Measurements from ENCODE around the gene SPTBN4. TPM values are rescaled to one million over a fixed set of nuclear protein-coding genes. Genes with fewer than 3 reads are reported as not detected.

Gene SPTBN4
- total RNA-seq, 1 donor from 2014 or later = 161 TPM

DNA sequence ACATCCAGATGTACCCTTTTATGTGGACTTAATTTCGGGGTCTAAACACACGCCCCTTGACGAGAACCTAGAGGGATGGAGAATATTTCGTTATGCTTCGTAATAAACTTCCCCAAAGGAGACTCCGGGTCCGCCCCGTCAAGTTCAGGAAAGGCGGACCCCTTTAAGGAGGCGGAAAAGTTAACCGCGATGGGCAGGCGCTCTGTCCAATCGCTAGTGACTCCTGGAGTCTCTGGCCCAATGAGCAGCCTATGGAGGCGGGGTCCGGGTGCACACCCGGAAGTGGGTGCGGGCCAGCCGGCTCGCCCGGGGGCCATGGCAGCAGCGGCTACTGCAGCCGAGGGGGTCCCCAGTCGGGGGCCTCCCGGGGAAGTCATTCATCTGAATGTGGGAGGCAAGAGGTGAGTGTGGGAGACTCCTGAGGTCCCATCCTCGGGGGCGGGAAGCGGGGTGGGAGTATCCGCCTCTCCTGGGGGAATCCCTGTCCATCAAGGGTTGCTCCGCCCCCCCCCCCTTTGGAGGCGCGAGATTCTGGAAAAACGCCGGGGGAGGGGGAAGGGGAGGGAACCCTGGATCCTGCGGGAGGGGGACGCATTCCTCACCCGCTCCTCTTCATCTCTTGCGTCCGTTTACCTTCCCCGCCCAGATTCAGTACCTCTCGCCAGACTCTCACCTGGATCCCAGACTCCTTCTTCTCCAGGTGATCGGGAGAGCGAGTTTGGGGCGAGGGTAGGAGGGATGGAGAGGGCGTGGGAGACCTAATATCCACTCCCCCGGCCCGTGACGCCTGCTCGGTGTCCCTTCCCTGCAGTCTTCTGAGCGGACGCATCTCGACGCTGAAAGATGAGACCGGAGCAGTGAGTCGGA lies 110.0 kb downstream of the SPTBN4 start, which contains the start of gene SHKBP1:
Gene SHKBP1 (plus strand): TSS at position 289 of the 867 bp plus-strand sequence. CDS start 27 bp downstream, at position 316.
- peak within 1 kb of the TSS; percentile 62 for H3K27ac Mint-ChIP-seq (ENCODE audit: unreplicated experiment)
- peaks cover 12% of the 10 kb centered on the region for H3K27me3 Mint-ChIP-seq (ENCODE audit: unreplicated experiment)
- H3K4me3 Mint-ChIP-seq (ENCODE audit: unreplicated experiment) = peak within 1 kb of the TSS; percentile 91
- H3K4me1 Mint-ChIP-seq (ENCODE audit: low read depth, unreplicated experiment) = peaks cover 4% of the 10 kb centered on the region
- peak; percentile 94 for DNase-seq
- H3K9me3 Mint-ChIP-seq (ENCODE audit: unreplicated experiment) = peaks cover 4% of the 10 kb centered on the region
- H3K36me3 Mint-ChIP-seq (ENCODE audit: unreplicated experiment) = peaks cover 9% of the 10 kb centered on the region
- TF ChIP-seq, protein P1, sequence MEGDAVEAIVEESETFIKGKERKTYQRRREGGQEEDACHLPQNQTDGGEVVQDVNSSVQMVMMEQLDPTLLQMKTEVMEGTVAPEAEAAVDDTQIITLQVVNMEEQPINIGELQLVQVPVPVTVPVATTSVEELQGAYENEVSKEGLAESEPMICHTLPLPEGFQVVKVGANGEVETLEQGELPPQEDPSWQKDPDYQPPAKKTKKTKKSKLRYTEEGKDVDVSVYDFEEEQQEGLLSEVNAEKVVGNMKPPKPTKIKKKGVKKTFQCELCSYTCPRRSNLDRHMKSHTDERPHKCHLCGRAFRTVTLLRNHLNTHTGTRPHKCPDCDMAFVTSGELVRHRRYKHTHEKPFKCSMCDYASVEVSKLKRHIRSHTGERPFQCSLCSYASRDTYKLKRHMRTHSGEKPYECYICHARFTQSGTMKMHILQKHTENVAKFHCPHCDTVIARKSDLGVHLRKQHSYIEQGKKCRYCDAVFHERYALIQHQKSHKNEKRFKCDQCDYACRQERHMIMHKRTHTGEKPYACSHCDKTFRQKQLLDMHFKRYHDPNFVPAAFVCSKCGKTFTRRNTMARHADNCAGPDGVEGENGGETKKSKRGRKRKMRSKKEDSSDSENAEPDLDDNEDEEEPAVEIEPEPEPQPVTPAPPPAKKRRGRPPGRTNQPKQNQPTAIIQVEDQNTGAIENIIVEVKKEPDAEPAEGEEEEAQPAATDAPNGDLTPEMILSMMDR (IDR thresholded peaks at IDR 0.05; ENCODE audit: partially characterized antibody, unreplicated experiment) = no peak

DNA sequence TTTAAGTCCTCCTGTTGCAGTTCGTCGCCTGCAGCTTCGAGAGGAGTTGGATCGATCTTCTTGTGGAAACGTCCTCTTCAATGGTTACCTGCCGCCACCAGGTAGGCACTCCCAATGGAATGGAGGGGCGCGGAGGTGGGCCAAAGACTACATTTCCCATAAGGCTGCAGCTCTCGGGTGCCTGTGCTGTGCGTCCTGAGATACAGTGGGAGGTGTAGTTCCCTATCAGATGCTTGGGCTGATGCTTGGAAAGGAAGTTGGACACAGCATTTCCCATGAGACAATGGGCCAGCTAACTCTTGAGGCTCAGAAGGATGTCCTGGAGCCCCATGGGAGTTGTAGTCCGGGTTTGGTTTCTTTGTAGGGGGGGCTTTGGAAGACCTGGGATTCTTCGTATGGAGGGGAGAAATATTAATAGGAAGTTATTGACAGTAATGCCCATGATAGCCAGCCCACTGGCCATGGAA lies 111.7 kb downstream of the SPTBN4 start:
- Mint-ChIP-seq H3K4me3 (ENCODE audit: unreplicated experiment) (peak overlapping the region; percentile 91), H3K27ac (ENCODE audit: unreplicated experiment) (no peak overlapping the region), H3K36me3 (ENCODE audit: unreplicated experiment) (peaks cover 5% of the 10 kb centered on the region), H3K27me3 (ENCODE audit: unreplicated experiment) (peaks cover 8% of the 10 kb centered on the region), H3K4me1 (ENCODE audit: low read depth, unreplicated experiment) (peaks cover 4% of the 10 kb centered on the region), H3K9me3 (ENCODE audit: unreplicated experiment) (peaks cover 4% of the 10 kb centered on the region)
- DNase-seq = no peak
- TF ChIP-seq, protein P1 (IDR thresholded peaks at IDR 0.05; ENCODE audit: partially characterized antibody, unreplicated experiment) = no peak

DNA sequence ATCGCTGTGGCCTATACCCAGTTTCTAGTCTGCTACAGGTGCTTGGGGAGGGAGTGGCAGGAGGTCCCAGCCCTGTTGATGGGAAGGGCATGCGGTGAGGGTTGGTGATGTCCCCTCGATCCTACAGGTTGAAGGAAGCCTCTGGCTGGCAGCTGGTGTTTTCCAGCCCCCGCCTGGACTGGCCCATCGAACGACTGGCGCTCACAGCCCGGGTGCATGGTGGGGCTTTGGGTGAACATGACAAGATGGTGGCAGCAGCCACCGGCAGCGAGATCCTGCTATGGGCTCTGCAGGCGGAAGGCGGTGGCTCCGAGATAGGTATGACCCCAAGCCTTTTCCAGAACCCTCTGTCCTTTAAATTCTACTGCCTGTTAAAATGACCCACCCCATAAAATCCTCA lies 113.8 kb downstream of the SPTBN4 start:
- H3K27ac Mint-ChIP-seq (ENCODE audit: unreplicated experiment) = peak overlapping the region; percentile 33
- no peak overlapping the region for H3K4me3 Mint-ChIP-seq (ENCODE audit: unreplicated experiment)
- H3K9me3 Mint-ChIP-seq (ENCODE audit: unreplicated experiment) = peaks cover 9% of the 10 kb centered on the region
- TF ChIP-seq, protein P1 (IDR thresholded peaks at IDR 0.05; ENCODE audit: partially characterized antibody, unreplicated experiment) = no peak
- no peak for DNase-seq
- H3K27me3 Mint-ChIP-seq (ENCODE audit: unreplicated experiment) = peaks cover 8% of the 10 kb centered on the region
- H3K4me1 Mint-ChIP-seq (ENCODE audit: low read depth, unreplicated experiment) = peaks cover 4% of the 10 kb centered on the region
- H3K36me3 Mint-ChIP-seq (ENCODE audit: unreplicated experiment) = peaks cover 11% of the 10 kb centered on the region

DNA sequence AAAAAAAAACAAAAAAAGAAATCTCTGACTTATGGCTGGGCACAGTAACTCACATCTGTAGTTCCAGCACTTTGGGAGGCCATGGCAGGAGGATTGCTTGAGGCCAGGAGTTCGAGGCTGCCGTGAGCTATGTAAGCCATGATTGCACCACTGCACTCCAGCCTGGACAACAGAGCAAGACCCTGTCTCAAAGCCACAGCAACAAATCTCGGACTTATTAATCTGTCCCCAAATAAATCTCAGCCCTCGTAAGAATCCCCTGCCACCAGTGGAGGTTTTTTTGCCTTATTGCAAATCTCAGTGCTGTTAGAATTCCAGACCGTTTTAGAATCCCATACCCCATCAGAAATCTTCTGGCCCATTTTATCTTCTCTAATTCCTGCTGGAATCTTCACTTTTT lies 114.7 kb downstream of the SPTBN4 start:
- TF ChIP-seq, protein P1 (IDR thresholded peaks at IDR 0.05; ENCODE audit: partially characterized antibody, unreplicated experiment) = no peak
- H3K27me3 Mint-ChIP-seq (ENCODE audit: unreplicated experiment) = peaks cover 8% of the 10 kb centered on the region
- H3K4me1 Mint-ChIP-seq (ENCODE audit: low read depth, unreplicated experiment) = peaks cover 4% of the 10 kb centered on the region
- no peak overlapping the region for H3K4me3 Mint-ChIP-seq (ENCODE audit: unreplicated experiment)
- peaks cover 11% of the 10 kb centered on the region for H3K36me3 Mint-ChIP-seq (ENCODE audit: unreplicated experiment)
- no peak for DNase-seq
- no peak overlapping the region for H3K27ac Mint-ChIP-seq (ENCODE audit: unreplicated experiment)
- peaks cover 9% of the 10 kb centered on the region for H3K9me3 Mint-ChIP-seq (ENCODE audit: unreplicated experiment)

DNA sequence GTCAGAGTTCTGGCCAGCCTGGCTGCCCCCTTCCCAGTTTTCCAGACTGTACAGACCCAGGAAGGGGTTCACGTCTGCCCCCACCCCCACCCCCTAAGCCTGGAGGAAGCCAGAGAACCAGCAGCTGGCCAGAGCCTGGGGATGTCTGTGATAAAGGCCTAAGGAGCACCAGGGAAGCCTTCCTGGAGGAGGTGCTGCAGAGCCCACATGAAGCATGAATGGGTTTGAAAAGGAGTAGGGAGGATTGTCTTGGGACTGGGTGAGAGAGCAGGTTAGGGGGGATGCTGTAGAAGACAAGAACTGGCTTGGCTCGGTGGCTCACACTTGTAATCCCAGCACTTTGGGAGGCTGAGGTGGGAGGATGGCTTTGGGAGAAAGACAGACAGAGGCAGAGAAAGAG lies 115.7 kb downstream of the SPTBN4 start:
- TF ChIP-seq, protein P1 (IDR thresholded peaks at IDR 0.05; ENCODE audit: partially characterized antibody, unreplicated experiment) = no peak
- Mint-ChIP-seq H3K4me1 (ENCODE audit: low read depth, unreplicated experiment) (peaks cover 4% of the 10 kb centered on the region), H3K36me3 (ENCODE audit: unreplicated experiment) (peaks cover 17% of the 10 kb centered on the region), H3K4me3 (ENCODE audit: unreplicated experiment) (no peak overlapping the region), H3K9me3 (ENCODE audit: unreplicated experiment) (peaks cover 13% of the 10 kb centered on the region), H3K27ac (ENCODE audit: unreplicated experiment) (peak overlapping the region; percentile 19), H3K27me3 (ENCODE audit: unreplicated experiment) (peaks cover 8% of the 10 kb centered on the region)
- no peak for DNase-seq
